ENCODE data around the gene MUC7. TPM values are rescaled to one million over a fixed set of nuclear protein-coding genes. Genes with fewer than 3 reads are reported as not detected.
"Not testable (repeated sequence)": the region's sequence is repeated elsewhere in the genome, so short reads cannot be mapped to it uniquely, and the experiment has no call there.

MUC7 gene
- polyA plus RNA-seq = not detected

- H3K4me3 Mint-ChIP-seq = no peak within 1 kb of the TSS
- H3K36me3 Mint-ChIP-seq = peaks cover 2% of the 10 kb centered on the region
- H3K27ac Mint-ChIP-seq = no peak within 1 kb of the TSS
- no peaks in the 10 kb centered on the region for H3K27me3 Mint-ChIP-seq
- no peaks in the 10 kb centered on the region for H3K4me1 Mint-ChIP-seq
- H3K9me3 Mint-ChIP-seq = peaks cover 0 to 5% (median 2%) of the 10 kb centered on the region in 3 donors
Measured at GRCh38 chr4:70471897-70472296, at the start of gene MUC7. Gene MUC7, plus strand, starts transcription at chr4:70472197. Its CDS starts 1,825 bp downstream, at chr4:70474022.

GRCh38 chr4:70425306-70425705 lies 46.7 kb upstream of the MUC7 start:
- Mint-ChIP-seq H3K36me3 (peaks cover 2% of the 10 kb centered on the region), H3K4me3 (no peak overlapping the region), H3K9me3 (peaks cover 4 to 9% (median 6%) of the 10 kb centered on the region in 3 donors), H3K27me3 (no peaks in the 10 kb centered on the region), H3K4me1 (no peaks in the 10 kb centered on the region), H3K27ac (no peak overlapping the region)

- Mint-ChIP-seq H3K27me3 (no peaks in the 10 kb centered on the region), H3K4me3 (no peak overlapping the region), H3K27ac (no peak overlapping the region), H3K9me3 (peaks cover 4 to 9% (median 6%) of the 10 kb centered on the region in 3 donors), H3K36me3 (peaks cover 2% of the 10 kb centered on the region), H3K4me1 (no peaks in the 10 kb centered on the region)
Measured at GRCh38 chr4:70426789-70427188, 45.2 kb upstream of the MUC7 start.

GRCh38 chr4:70437197-70437596 lies 34.8 kb upstream of the MUC7 start:
- Mint-ChIP-seq H3K27me3 (peaks cover 2% of the 10 kb centered on the region), H3K4me3 (no peak overlapping the region), H3K9me3 (peaks cover 0 to 6% (median 4%) of the 10 kb centered on the region in 3 donors), H3K27ac (no peak overlapping the region), H3K36me3 (no peaks in the 10 kb centered on the region), H3K4me1 (no peaks in the 10 kb centered on the region)

GRCh38 chr4:70442474-70442873 lies 29.5 kb upstream of the MUC7 start:
- no peaks in the 10 kb centered on the region for H3K27me3 Mint-ChIP-seq
- H3K36me3 Mint-ChIP-seq = no peaks in the 10 kb centered on the region
- peaks cover 0 to 3% (median 0%) of the 10 kb centered on the region in 3 donors for H3K9me3 Mint-ChIP-seq
- no peak overlapping the region for H3K4me3 Mint-ChIP-seq
- H3K27ac Mint-ChIP-seq = no peak overlapping the region
- H3K4me1 Mint-ChIP-seq = no peaks in the 10 kb centered on the region

- Mint-ChIP-seq H3K4me3 (no peak overlapping the region), H3K36me3 (no peaks in the 10 kb centered on the region), H3K9me3 (peaks cover 0 to 5% (median 3%) of the 10 kb centered on the region in 3 donors), H3K4me1 (no peaks in the 10 kb centered on the region), H3K27ac (no peak overlapping the region), H3K27me3 (no peaks in the 10 kb centered on the region)
Measured at GRCh38 chr4:70443329-70443728, 28.7 kb upstream of the MUC7 start.

GRCh38 chr4:70449220-70449619 lies 22.8 kb upstream of the MUC7 start:
- Mint-ChIP-seq H3K4me3 (no peak overlapping the region), H3K27ac (no peak overlapping the region), H3K36me3 (no peaks in the 10 kb centered on the region), H3K9me3 (peaks cover 7 to 17% (median 10%) of the 10 kb centered on the region in 3 donors), H3K27me3 (no peaks in the 10 kb centered on the region), H3K4me1 (no peaks in the 10 kb centered on the region)

- H3K27ac Mint-ChIP-seq = no peak overlapping the region
- H3K4me3 Mint-ChIP-seq = no peak overlapping the region
- no peaks in the 10 kb centered on the region for H3K4me1 Mint-ChIP-seq
Measured at GRCh38 chr4:70452946-70453345, 19.1 kb upstream of the MUC7 start.

GRCh38 chr4:70463335-70463734 lies 8.7 kb upstream of the MUC7 start:
- H3K27ac Mint-ChIP-seq = no peak overlapping the region
- no peaks in the 10 kb centered on the region for H3K4me1 Mint-ChIP-seq
- H3K27me3 Mint-ChIP-seq = peaks cover 5% of the 10 kb centered on the region
- peaks cover 0 to 6% (median 3%) of the 10 kb centered on the region in 3 donors for H3K9me3 Mint-ChIP-seq
- H3K4me3 Mint-ChIP-seq = no peak overlapping the region
- no peaks in the 10 kb centered on the region for H3K36me3 Mint-ChIP-seq

More at GRCh38 chr4:70452946-70453345, 19.1 kb upstream of the MUC7 start:
- peaks cover 7 to 16% (median 10%) of the 10 kb centered on the region in 3 donors for H3K9me3 Mint-ChIP-seq
- H3K36me3 Mint-ChIP-seq = peaks cover 2% of the 10 kb centered on the region
- H3K27me3 Mint-ChIP-seq = no peaks in the 10 kb centered on the region

GRCh38 chr4:70473679-70474078 lies 1.7 kb downstream of the MUC7 start:
- Mint-ChIP-seq H3K4me3 (no peak overlapping the region), H3K27me3 (no peaks in the 10 kb centered on the region), H3K27ac (no peak overlapping the region), H3K36me3 (peaks cover 2% of the 10 kb centered on the region), H3K9me3 (peaks cover 0 to 2% (median 0%) of the 10 kb centered on the region in 3 donors), H3K4me1 (peaks cover 0 to 1% (median 0%) of the 10 kb centered on the region in 3 donors)

- H3K36me3 Mint-ChIP-seq = no peaks in the 10 kb centered on the region
- H3K27ac Mint-ChIP-seq = no peak overlapping the region
- peaks cover 8% of the 10 kb centered on the region for H3K27me3 Mint-ChIP-seq
- H3K4me1 Mint-ChIP-seq = no peaks in the 10 kb centered on the region
- no peaks in the 10 kb centered on the region for H3K9me3 Mint-ChIP-seq
- no peak overlapping the region for H3K4me3 Mint-ChIP-seq
Measured at GRCh38 chr4:70488748-70489147, 16.8 kb downstream of the MUC7 start.

GRCh38 chr4:70496231-70496630 lies 24.2 kb downstream of the MUC7 start:
- Mint-ChIP-seq H3K4me3 (no peak overlapping the region), H3K9me3 (no peaks in the 10 kb centered on the region), H3K27ac (no peak overlapping the region), H3K4me1 (no peaks in the 10 kb centered on the region), H3K27me3 (peaks cover 1% of the 10 kb centered on the region), H3K36me3 (peaks cover 3% of the 10 kb centered on the region)

GRCh38 chr4:70501838-70502237 lies 29.8 kb downstream of the MUC7 start:
- H3K9me3 Mint-ChIP-seq, H3K27ac Mint-ChIP-seq, H3K36me3 Mint-ChIP-seq, H3K4me3 Mint-ChIP-seq, H3K27me3 Mint-ChIP-seq, H3K4me1 Mint-ChIP-seq: not testable (repeated sequence)

GRCh38 chr4:70504733-70505132 lies 32.7 kb downstream of the MUC7 start:
- no peak overlapping the region for H3K4me3 Mint-ChIP-seq
- no peaks in the 10 kb centered on the region for H3K4me1 Mint-ChIP-seq
- no peaks in the 10 kb centered on the region for H3K27me3 Mint-ChIP-seq

GRCh38 chr4:70505151-70505748 lies 33.3 kb downstream of the MUC7 start:
- H3K9me3 Mint-ChIP-seq = no peaks in the 10 kb centered on the region
- H3K27ac Mint-ChIP-seq = peak overlapping the region in 1 of 3 donors; percentile 51

More at GRCh38 chr4:70504733-70505132, 32.7 kb downstream of the MUC7 start:
- no peaks in the 10 kb centered on the region for H3K9me3 Mint-ChIP-seq
- H3K27ac Mint-ChIP-seq = no peak overlapping the region
- no peaks in the 10 kb centered on the region for H3K36me3 Mint-ChIP-seq

GRCh38 chr4:70508801-70509200 lies 36.8 kb downstream of the MUC7 start:
- H3K9me3 Mint-ChIP-seq = no peaks in the 10 kb centered on the region
- H3K36me3 Mint-ChIP-seq = no peaks in the 10 kb centered on the region
- no peaks in the 10 kb centered on the region for H3K4me1 Mint-ChIP-seq
- peaks cover 3% of the 10 kb centered on the region for H3K27me3 Mint-ChIP-seq
- H3K4me3 Mint-ChIP-seq = no peak overlapping the region
- no peak overlapping the region for H3K27ac Mint-ChIP-seq

More at GRCh38 chr4:70505151-70505748, 33.3 kb downstream of the MUC7 start:
- H3K4me1 Mint-ChIP-seq = no peaks in the 10 kb centered on the region
- no peaks in the 10 kb centered on the region for H3K27me3 Mint-ChIP-seq
- H3K36me3 Mint-ChIP-seq = no peaks in the 10 kb centered on the region
- no peak overlapping the region for H3K4me3 Mint-ChIP-seq
